Lung (tissue), 12 donors: ENCODE results near the gene WSB1. TPM values are rescaled to one million over a fixed set of nuclear protein-coding genes. Genes with fewer than 3 reads are reported as not detected.

ENCODE experiments used
- ATAC-seq: fragments of 200-7000 bp; cut with Tn5 transposase; one replicate; pipeline ENCODE4 v1.9.1; 2020; ENCODE audit warnings: moderate number of reproducible peaks; ENCODE audit not compliant: insufficient read depth, low FRiP score
- DNase-seq, 3 donors: peaks; one replicate each; pipeline ENCODE4 v3.0.0-alpha.2; 2013 to 2017
- H3K27ac ChIP-seq, 2 donors: one replicate each; pipeline ENCODE4 v1.5.1; 2013; ENCODE audit warnings: mild to moderate bottlenecking in 2 of 2, moderate library complexity in 2 of 2, control low read depth in 1 of 2, inconsistent platforms in 1 of 2, low read depth in 1 of 2, low read length in 1 of 2
- H3K27me3 ChIP-seq, 3 donors: one replicate each; pipeline ENCODE4 v1.5.1; 2013; ENCODE audit warnings: low read length in 2 of 3; ENCODE audit not compliant: control insufficient read depth in 3 of 3, insufficient read depth in 3 of 3
- H3K36me3 ChIP-seq, 4 donors: one replicate each; pipeline ENCODE4 v1.5.1; 2013; ENCODE audit warnings: low read length in 4 of 4, mild to moderate bottlenecking in 1 of 4, moderate library complexity in 1 of 4; ENCODE audit not compliant: control insufficient read depth in 4 of 4, insufficient read depth in 4 of 4
- H3K4me1 ChIP-seq, 5 donors: one replicate each; pipeline ENCODE4 v1.5.1; 2013; ENCODE audit warnings: low read length in 5 of 5, mild to moderate bottlenecking in 2 of 5, moderate library complexity in 1 of 5; ENCODE audit not compliant: control insufficient read depth in 5 of 5, insufficient read depth in 5 of 5
- H3K4me3 ChIP-seq: one replicate; pipeline ENCODE4 v1.5.1; 2013; ENCODE audit warnings: mild to moderate bottlenecking, control low read depth, moderate library complexity
- H3K9ac ChIP-seq, 2 donors: one replicate each; pipeline ENCODE4 v1.5.1; 2013; ENCODE audit warnings: low read length in 2 of 2, control low read depth in 1 of 2; ENCODE audit not compliant: insufficient read depth in 1 of 2
- H3K9me3 ChIP-seq, 4 donors: one replicate each; pipeline ENCODE4 v1.5.1; 2013; ENCODE audit warnings: low read length in 3 of 4, mild to moderate bottlenecking in 1 of 4, moderate library complexity in 1 of 4; ENCODE audit not compliant: control insufficient read depth in 4 of 4, insufficient read depth in 3 of 4
- CTCF ChIP-seq: IDR thresholded peaks from 2 replicates; pipeline ENCODE4 v1.5.1; 2012; ENCODE audit warnings: mild to moderate bottlenecking; ENCODE audit errors: control extremely low read depth, extremely low read depth
- WGBS, 2 donors: extraction: QIAGEN DNeasy Blood & Tissue Kit; methylation state at CpG; one replicate each; pipeline ENCODE4 v1.1.7; 2013; 5-methylcytosine and 5-hydroxymethylcytosine counted together
- polyA plus RNA-seq, 2 donors: library from polyadenylated mRNA; stranded (reverse); fragments of 200-250 nt; gene quantifications; one replicate each; pipeline ENCODE4 v1.2.1, GENCODE V29; 2013
- total RNA-seq, 2 donors: library from RNA; depleted of rRNA in 1 of 2; stranded (reverse); fragments of >200 nt in 1 of 2; gene quantifications; one replicate each; pipeline ENCODE4 v1.2.1, GENCODE V29; 2014 to 2021
- donor health status: control.
- donor health status: control.
- donor health status: Bipolar disorder and iron deficiency.
- donor health status: healthy.
- donor health status: DM: yes; HTN: yes; CAD: no.

Gene WSB1
- total and polyA plus RNA-seq, 4 donors = 181 to 748 (median 268) TPM

GRCh38 chr17:27323538-27324215 is 29.8 kb downstream of the WSB1 start:
- H3K27ac ChIP-seq = peak overlapping the region; percentile 26 to 68
- no peak for TF ChIP-seq CTCF
- ATAC-seq = peak; percentile 54
- 33 to 67% methylated on average over 7 of the region's 7 CpGs for WGBS, 2 donors
- H3K4me3 ChIP-seq = no peak overlapping the region
- DNase-seq = peak; percentile 59 to 84 (median 72)
- H3K27me3 ChIP-seq = no peaks in the 10 kb centered on the region
- H3K9me3 ChIP-seq = no peaks in the 10 kb centered on the region
- peaks cover 3 to 26% (median 17%) of the 10 kb centered on the region in 5 donors for H3K4me1 ChIP-seq
- no peak overlapping the region for H3K9ac ChIP-seq
- peaks cover 0 to 3% (median 2%) of the 10 kb centered on the region in 4 donors for H3K36me3 ChIP-seq

GRCh38 chr17:27324771-27325339 is 30.9 kb downstream of the WSB1 start:
- ATAC-seq (no peak), DNase-seq (no peak)
- H3K27ac ChIP-seq = no peak overlapping the region
- H3K9me3 ChIP-seq = no peaks in the 10 kb centered on the region
- H3K4me1 ChIP-seq = peaks cover 3 to 19% (median 10%) of the 10 kb centered on the region in 5 donors
- TF ChIP-seq CTCF = no peak
- no peak overlapping the region for H3K9ac ChIP-seq
- no peaks in the 10 kb centered on the region for H3K36me3 ChIP-seq
- H3K4me3 ChIP-seq = no peak overlapping the region
- H3K27me3 ChIP-seq = no peaks in the 10 kb centered on the region
- WGBS, 2 donors = 75% methylated on average over 5 of the region's 5 CpGs

GRCh38 chr17:27326051-27326450 is 32.1 kb downstream of the WSB1 start:
- TF ChIP-seq CTCF = no peak
- Histone ChIP-seq H3K27me3 (no peaks in the 10 kb centered on the region), H3K9me3 (no peaks in the 10 kb centered on the region), H3K27ac (no peak overlapping the region), H3K36me3 (no peaks in the 10 kb centered on the region), H3K4me3 (no peak overlapping the region), H3K9ac (no peak overlapping the region), H3K4me1 (peaks cover 0 to 12% (median 8%) of the 10 kb centered on the region in 5 donors)
- ATAC-seq (no peak), DNase-seq (no peak)
- WGBS, 2 donors = 79 to 93% methylated on average over 2 of the region's 2 CpGs
